Measurements from ENCODE around the gene FGF14.

GRCh38 chr13:101841698-101842097 is 560.1 kb downstream of the FGF14 start:
- TF ChIP-seq, protein P1, sequence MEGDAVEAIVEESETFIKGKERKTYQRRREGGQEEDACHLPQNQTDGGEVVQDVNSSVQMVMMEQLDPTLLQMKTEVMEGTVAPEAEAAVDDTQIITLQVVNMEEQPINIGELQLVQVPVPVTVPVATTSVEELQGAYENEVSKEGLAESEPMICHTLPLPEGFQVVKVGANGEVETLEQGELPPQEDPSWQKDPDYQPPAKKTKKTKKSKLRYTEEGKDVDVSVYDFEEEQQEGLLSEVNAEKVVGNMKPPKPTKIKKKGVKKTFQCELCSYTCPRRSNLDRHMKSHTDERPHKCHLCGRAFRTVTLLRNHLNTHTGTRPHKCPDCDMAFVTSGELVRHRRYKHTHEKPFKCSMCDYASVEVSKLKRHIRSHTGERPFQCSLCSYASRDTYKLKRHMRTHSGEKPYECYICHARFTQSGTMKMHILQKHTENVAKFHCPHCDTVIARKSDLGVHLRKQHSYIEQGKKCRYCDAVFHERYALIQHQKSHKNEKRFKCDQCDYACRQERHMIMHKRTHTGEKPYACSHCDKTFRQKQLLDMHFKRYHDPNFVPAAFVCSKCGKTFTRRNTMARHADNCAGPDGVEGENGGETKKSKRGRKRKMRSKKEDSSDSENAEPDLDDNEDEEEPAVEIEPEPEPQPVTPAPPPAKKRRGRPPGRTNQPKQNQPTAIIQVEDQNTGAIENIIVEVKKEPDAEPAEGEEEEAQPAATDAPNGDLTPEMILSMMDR (IDR thresholded peaks at IDR 0.05): no peak
- TF ChIP-seq POLR2A (IDR thresholded peaks at IDR 0.05): no peak

Data from Peyer's patch (tissue), 4 donors.